GM19043 (cell line): ENCODE data around the gene FXYD7.
"Not testable (repeated sequence)": the region's sequence is repeated elsewhere in the genome, so short reads cannot be mapped to it uniquely, and the experiment has no call there.

Experiments
- ATAC-seq: cut with Tn5 transposase; IDR thresholded peaks from one replicate; pipeline ENCODE4 v1.9.1; 2021; ENCODE audit warnings: low read depth; ENCODE audit not compliant: unreplicated experiment

FXYD7 gene

DNA sequence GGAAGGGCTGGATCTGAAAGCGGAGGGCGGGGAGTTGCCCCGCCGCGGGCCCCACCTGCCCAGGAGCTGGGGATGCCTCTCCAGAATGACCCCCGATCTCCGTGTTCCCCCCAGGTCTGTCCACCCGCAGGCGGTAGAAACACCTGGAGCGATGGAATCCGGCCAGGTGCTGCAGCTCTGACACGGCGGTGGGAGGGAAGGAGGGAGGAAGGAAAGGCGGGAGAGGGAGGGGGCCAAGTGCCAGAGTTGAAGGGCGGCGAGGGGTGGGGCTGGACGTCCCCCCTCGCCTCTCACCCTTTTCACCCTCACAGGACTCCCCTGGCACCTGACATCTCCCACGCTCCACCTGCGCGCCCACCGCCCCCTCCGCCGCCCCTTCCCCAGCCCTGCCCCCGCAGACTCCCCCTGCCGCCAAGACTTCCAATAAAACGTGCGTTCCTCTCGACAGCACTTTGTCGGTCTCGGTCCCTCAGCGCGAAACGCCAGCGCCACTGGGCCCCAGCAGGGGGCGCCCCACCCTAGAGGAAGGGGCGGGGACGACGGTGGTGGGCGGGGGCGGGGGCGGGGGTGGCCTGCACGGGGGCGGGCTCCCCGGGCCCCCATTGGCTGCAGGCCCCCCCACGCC is 337 bp upstream of the FXYD7 start:
- ATAC-seq, result no peak

DNA sequence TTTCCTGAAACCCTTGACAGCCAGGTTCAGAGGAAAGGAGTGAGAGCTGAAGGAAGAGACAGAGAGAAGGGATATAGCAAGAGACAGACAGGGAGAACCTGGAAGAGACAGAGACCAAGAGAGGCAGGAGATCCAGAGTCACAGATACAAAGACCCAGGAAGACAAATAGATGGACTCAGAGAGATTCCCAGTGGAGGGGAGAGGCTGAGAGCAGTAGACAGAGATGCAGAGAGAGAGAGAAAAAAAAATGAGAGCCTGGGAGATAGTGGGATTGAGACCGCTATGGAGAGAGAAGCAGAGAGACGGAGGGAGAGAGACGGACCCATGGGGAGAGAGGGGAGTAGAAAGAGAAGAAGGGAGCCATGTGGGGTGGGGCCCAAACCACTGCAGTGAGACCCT is 763 bp downstream of the FXYD7 start:
- no peak for ATAC-seq

DNA sequence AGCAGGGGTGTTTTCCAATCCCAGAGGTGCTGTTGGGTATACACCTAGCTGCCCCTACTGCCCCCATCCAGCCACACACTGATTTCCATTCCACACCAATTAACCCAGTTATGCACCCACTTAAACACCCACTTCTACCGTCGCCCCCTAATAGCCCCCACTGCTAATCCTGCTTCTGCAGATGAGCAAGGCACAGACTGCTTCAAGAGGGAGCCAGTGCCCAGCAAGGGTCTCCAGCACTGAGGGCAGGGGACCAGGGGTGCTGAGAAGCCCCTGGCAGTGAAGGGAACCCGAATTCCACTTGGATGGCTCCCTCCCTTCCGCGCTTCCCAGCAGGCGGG is 1.2 kb downstream of the FXYD7 start:
- no peak for ATAC-seq

DNA sequence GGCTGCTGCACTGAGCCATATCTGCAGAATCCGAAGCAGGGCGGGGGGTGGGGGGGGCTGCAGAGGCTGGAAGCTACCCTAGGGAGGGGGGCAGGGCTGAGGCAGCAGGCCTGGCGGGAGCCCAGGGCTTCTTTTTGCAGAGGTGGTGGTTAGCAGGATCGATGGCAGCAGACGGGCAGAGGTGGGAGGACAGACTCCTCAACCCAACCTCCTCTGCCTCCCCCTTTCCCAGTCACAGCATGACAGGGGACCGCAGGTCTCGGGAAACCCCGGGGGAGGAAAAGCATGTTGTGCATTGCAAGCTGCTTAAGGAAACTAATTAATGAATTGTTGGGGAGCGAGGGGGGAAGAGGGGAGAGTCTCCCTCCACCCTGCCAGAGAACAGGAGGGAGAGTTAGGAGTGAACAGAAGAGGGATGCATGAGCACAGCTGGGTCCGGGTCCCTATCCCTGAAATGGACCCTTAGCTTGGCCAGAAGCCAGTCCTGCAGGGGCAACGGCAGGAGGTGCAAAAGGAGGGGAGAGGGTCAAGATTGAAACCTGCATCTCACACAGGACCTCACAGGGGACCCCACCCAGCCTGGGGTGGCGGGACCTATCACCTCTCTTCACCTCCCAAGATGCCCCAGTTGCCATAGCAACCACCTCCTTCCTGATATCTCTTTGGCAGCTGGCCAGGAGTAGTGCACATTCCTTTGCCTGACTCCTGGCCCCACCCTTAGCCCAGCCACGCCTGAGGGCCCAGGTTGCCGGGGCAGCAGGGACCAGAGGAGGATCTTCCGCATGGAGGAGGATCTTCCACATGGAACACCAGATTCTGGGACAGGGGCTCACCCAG is 1.8 kb downstream of the FXYD7 start:
- no peak for ATAC-seq

DNA sequence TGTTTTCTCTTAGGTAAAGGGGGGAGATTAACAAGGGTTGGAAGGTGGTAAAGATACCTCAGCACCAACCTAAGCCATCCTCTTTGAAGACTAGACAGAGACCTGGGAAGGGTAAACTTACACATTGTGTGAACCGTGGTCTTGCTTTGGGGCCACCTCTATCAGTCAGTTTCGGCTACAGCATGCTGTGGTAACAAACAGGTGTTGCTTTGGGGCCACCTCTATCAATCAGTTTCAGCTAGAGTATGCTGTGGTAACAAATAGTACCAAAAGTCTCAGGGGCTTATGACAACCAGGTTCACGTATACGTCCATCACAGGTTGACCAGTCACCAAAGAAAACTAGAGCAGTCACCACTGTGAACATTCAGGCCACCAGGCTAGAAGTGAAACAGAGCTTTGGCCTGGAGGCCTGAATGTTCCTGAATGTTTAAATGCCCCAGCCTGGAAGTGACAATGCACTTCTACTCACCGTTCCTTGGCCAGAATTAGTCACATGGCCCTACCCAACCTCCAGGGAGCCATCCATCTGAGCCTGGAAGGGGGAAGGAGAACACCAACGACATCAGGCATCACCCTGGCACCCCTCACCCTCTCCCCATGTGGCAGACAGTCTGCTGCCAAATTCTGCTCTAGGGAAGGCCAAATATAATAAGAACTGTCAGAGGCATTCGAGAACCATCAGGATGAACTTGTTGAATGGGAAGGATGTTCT is 3.8 kb downstream of the FXYD7 start:
- ATAC-seq, result no peak

DNA sequence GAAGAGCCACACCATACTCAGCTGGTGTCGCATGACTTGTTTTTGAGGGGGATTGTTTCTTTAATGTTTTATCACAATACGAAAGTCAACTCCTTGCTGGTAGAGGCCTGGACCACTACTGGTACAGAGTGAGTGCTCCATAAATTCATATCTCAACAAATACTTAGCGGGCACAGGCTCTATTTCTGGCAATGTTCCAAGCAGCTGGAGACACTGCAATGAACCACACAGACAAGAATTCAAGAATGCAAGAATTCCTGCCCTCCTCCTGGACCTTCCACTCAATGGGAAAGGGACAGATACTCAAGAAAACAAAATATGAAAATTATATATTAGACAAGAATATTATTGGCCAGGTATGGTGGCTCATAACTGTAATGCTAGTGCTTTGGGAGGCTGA is 6.4 kb downstream of the FXYD7 start:
- ATAC-seq, result no peak

DNA sequence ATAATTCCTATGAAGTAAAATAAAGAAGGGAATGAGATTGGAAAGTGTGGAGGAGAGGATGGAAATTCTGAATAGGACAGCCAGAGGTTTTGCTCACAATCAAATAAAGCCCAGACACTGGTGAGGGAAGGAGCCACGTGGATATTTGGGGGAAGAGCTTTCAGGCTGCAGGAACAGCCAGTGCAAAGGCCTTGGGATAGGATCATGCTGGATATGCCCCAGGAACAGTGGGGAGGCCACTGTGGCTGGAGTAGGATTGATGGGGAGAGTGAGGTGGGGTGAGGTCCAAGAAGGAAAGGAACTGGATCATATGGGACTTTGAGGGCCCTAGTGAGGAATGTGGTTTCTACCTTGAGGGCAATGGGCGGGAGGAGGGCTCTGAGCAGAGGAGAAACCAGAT is 7.4 kb downstream of the FXYD7 start:
- ATAC-seq, result no peak

DNA sequence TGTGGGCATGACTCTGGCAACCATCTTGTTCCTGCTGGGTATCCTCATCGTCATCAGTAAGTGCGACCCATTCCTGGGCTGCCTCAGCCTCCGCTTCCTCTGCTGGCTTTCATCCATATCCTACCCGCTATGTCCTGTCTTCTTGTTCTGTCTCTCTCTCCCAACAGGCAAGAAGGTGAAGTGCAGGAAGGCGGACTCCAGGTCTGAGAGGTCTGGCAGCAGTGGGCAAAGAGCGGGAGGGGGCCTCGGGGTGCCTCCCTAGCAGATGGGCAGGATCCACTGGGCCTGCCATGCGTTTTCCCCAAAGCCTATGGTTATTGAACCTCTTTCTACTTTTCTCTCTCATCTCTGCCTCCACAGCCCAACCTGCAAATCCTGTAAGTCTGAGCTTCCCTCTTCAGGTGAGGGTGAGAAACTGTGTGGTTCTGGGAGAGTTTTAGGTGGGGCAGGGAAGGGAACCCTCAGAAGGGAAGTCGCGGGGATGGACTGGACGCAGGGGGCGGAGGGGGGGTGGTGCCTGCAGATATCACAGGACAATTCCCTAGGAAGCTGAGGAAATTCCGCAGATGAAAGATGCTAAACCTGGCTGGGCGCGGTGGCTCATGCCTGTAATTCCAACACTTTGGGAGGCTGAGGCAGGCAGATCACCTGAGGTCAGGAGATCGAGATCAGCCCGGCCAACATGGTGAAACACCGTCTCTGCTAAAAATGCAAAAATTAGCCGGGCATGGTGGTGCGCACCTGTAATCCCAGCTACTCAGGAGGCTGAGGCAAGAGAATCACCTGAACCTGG is 8.4 kb downstream of the FXYD7 start:
- ATAC-seq, result no peak

DNA sequence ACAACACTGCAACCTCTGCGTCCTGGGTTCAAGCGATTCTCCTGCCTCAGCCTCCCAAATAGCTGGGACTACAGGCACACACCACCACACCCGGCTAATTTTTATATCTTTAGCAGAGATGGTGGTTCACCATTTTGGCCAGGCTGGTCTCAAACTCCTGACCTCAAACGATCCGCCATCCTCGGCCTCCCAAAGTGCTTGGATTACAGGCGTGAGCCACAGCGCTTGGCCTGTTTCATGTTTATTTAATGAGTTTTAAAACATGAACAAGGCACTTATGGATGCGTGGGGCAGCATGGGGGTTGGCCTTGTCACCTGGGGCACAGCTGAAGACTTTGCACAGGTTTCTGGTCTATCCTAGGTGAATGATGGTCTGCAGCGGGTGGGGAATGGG is 10.1 kb downstream of the FXYD7 start:
- ATAC-seq, result not testable (repeated sequence)

DNA sequence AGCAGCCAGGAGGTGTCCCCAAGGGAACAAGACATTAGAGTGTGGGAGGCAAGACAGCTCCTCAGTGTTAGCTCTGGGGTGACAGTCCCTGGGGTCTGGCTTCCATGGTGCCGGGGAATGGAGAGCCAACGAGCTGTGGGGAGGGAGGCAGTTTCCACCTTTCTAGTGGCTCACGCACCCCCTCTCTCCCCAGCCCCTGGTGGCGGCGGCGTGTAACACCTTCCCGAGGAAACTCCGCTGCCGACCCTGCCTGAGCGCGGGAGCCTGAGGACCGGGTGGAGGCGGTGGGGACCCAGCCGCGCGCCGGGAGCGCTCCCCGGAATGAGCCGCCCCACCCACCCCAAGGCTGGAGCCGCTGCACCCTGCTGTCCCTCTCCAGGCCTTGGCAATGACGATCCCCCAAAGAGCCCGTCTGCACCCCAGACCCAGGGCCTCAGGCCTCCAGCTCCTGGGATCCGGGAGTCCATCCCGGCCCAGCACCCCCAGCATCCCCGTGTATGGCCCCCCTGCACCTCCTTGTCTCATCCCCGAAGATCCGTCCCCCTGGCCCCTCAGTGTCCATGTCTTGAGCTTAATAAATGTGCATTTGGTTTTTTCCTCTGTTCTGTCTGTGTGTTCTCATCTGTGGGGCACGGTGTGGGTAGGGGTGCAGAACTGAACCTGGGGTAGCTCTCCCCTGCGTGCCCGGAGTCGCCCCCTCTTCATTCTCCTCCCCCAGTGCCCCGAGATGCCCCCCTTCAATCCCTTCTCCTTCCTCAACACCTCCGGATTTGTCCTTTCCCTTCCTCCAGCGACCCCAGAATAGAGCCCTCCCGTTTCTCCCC is 10.9 kb downstream of the FXYD7 start:
- ATAC-seq, result no peak

DNA sequence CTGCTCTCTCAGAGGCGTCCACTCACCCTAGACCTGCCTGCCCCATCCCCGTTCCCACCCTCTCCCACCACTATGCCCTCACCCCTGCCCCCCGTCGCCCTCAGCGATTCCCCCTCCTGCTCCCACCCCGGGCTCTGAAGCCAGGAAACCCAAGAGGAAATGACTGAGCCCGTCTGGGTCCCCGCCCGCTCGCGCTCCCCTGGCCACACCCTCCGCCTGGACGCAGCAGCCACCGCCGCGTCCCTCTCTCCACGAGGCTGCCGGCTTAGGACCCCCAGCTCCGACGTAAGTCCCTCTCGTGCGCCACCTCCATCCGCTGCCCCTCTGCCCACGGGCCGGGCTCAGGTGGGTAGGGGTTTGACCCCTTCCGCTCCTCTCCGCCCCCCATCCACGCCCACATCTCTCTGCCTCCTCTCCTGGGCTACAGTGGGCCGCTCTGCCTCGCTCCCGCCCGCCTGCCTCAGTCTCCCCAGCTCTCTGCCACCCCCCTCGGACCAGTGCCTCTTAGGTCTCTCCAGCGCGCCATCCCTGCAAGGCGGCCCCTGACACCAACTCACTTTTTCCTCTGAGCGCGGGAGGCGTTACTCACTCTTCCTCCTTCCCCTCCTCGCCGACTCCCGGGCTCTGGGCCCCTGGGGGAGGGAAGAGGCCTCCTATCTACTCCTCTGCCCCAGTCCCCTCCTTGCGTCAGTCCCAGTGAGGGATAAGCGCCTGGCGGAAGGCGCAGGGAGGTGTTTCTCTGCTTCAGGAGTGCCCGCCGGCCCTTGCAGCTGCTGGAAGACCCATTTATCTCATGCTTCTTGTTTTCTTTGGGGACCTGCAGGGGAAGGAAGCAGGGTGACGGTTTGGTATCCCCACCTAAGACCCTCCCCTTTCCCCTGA is 11.7 kb downstream of the FXYD7 start, which contains the start of gene FXYD5:
FXYD5 (plus strand) TSS at position 211 of the 882 bp plus-strand sequence. CDS start 816 bp downstream, outside the sequence.
- ATAC-seq, result no peak

DNA sequence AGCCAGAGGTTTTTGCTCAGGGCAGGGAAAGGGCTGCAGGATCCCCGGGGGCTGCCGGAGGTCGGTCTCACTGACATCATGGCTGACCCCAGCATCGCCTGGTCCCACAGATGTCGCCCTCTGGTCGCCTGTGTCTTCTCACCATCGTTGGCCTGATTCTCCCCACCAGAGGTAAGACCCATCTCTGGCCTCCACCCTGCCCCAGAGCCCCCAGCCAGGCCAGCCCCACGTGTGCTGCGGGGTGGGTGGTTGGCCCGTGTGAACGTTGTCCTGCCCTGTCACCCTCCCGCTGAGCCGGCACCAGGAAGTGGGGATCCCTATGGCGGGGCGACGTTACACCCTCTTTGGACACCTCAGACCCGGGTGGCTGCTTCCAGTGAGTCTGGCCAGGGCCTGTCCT is 12.4 kb downstream of the FXYD7 start:
- no peak for ATAC-seq

DNA sequence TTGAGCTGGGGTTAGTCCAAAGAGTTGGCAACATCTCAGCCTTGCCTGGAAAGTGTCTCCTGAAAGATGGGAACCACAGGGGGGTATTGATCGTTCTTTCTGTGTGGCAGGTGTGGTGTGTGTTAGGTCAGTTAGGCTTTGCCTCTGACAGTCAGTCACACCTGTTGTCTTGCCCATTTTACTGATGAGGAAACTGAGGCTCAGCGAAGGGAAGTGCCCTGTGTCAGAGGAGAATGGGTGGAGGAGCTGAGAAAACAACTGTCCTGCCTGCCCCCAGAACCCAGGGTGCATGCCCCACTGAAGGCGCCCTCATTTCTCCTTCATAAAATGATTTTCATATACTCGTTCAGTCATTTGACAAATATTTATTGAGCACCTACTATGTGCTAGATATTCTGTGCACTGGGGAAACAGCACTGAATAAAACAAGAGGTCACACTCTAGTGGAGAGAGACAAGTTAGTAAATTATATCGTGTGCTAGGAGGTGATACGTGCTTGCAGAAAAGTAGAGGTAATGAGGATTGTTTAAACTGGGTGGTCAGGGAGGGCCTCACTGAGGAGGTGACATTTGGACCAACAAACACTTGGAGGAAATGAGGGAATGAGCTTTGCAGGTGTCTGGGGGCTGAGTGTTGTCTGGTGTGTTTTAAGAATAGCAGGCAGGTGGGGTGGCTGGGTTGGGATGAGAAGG is 13.1 kb downstream of the FXYD7 start:
- no peak for ATAC-seq

DNA sequence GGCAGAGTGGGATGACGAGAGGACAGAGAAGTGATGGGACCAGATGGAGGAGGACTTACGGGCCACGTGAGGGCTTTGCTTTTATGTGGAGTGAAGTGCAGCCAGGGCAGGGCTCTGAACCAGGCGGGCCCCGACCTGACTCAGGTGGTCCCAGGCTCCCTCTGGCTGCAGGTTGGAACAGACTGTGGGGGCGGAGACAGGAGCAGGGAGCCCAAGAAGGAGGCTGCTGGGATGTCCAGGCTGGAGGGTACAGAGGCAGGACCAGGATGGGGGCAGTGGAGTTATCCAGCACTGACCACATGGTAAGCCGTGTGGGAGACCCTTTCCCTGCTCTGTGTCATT is 13.6 kb downstream of the FXYD7 start:
- no peak for ATAC-seq

DNA sequence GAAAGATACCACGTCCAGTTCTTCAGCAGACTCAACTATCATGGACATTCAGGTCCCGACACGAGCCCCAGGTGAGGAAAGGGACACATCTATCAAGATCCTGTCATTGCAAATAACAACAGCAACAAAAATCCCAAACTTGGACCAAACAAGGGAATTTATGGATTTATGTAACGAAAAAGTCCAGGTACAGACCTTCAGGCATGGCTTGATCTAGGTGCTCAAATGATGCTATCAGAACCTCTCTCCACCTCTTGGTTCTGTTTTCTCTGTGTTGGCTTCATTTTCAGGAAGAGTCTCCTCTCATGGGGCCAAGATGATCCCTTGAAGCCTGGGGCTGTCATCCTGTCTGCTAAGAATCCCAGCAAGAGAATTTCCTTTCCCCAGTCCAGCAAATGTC is 14.4 kb downstream of the FXYD7 start:
- ATAC-seq, result no peak

DNA sequence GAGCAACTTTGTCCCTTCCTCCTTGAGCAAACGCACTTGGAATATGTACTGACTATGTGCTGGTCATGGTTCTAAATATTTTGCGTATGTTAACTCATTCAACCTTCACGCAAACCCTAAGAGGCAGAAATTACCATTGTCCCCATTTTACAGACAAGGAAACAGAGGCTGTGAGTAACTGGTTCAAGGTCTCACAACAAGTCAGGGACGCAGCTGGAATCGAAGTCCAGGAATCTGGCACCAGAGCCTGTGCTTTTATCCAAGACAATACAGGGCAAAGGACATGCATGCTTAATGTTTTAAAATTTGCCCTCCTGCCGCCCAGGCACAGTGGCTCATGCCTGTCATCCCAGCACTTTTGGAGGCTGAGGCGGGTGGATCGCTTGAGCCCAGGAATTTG is 16.6 kb downstream of the FXYD7 start:
- ATAC-seq, result no peak

DNA sequence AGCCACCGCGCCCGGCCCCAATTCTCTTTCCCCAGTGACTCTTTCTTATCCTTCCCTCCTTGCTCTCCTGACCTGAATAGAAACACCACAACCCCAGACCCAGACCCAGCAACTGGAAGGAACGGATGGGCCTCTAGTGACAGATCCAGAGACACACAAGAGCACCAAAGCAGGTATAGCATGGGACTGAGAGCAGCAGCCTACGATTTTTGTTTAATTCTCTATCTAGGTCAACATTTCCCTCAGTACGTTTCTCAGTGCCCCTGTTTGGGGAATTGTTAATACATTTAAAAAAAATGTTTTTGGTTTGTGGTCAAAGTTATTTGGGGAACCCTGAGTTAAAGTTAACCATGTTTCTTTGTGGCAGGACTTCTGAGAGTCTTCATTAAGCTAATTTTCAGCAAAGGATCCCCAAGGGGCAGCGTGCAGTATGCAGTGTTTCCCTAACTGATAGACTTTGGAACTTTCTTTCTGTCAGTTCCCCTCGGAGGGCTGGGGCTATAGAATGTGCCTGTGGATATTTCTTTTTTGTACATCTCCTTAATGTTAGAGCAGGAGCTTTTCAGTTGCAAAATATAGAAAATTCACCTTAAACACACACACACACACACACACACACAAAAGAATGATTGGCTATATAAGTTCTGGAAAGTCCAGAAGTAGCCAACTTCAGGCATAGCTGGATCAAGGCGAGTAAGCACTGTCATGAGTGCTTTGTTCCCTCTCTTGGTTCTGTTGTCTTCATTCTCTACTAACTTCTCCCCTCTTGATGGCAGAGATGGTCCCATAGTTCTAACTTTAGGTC is 17.8 kb downstream of the FXYD7 start:
- ATAC-seq, result no peak

DNA sequence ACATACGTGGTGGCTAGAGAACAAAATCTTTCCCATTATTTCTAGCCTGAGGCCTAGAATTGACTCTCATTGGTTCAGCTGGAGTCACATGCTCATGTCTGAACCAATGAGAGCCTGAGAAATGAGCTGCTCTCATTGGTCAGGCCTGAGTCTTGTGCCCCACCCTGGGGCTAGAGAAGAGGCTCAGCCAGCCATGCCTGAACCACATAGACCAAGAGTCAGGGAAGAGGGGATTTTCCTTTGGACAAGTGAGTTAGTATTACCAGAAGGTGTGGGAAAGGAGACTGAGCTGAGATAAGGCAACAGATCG is 18.3 kb downstream of the FXYD7 start:
- ATAC-seq, result no peak
